Epithelial cell of umbilical artery (primary cell): ENCODE measurements around the gene PHF3. TPM values are rescaled to one million over a fixed set of nuclear protein-coding genes. Genes with fewer than 3 reads are reported as not detected.

Source experiments
- total RNA-seq: library from RNA; depleted of rRNA; stranded (reverse); fragments of >200 nt; gene quantifications from 2 replicates; pipeline ENCODE4 v1.2.3, GENCODE V29; 2014

The PHF3 gene
- 30.9 and 45.4 TPM in 2 replicates for total RNA-seq

GRCh38 chr6:63635588-63636517, at the start of gene PHF3:
Gene PHF3 (plus strand): TSS chr6:63635802. CDS start chr6:63646552, 10,750 bp downstream.

Other genes with a start within 250 kb of the PHF3 start
- gene PTP4A1, start 63.3 kb upstream of the PHF3 start, total RNA-seq = 33.4 and 41.6 TPM in 2 replicates